Measurements from ENCODE around the gene SLC6A13.

DNA sequence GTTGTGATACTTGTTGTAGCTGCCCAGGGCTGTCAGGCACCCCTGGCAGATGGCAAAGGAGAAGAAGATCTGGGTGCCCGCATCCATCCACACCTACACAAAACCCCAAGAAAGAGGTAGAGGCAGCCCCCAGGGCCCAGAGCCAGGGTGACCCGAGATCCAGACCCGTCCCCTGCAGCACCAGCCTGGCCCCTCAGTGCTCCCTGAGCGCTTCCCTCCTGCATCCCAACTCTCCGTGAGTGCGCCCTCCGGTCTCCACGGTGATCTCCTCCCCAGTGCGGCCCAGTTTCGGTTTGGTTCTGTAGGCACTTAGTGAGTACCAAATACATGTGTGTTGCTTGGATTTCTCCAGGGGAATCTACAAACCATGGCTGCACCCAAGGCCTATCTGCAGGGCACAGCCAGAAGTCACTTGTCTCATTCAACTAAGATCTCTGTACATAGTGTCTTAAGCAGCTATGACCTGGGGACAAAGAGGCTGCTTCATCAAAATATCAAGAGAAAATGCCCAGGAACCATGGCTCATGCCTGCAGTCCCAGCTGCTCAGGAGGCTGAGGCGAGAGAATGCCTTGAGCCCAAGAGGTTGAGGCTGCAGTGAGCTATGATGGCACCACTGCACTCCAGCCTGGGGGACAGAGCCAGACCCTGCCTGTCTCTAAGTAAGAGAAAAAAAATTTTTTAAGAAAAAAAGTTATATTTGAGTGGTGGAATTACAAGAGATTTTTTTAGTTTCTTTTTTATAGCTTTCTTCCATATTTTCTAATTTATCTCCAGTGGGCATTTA, 64.5 kb downstream of the SLC6A13 start:
- TF ChIP-seq CTCF (IDR thresholded peaks at IDR 0.05; ENCODE audit: low read length) (no peak), EZH2 (IDR thresholded peaks at IDR 0.05; ENCODE audit: borderline replicate concordance, low read length) (no peak)
